GM18951 (cell line): Measurements from ENCODE around the gene RTBDN.

Source experiments
- POLR2A ChIP-seq: IDR thresholded peaks from 4 replicates; pipeline ENCODE4 v1.6.1; 2011; ENCODE audit warnings: mild to moderate bottlenecking; ENCODE audit not compliant: insufficient read length, insufficient read depth; ENCODE audit errors: extremely low read depth
- in situ Hi-C: fragments of 300-500 bp; cut with MboI; formaldehyde crosslinking; loops from one replicate; pipeline ENCODE4 v1.12.0; 2022; ENCODE audit warnings: low sequenced_read_pairs, mixed read lengths, inconsistent platforms; ENCODE audit not compliant: unreplicated experiment

Gene RTBDN

GRCh38 chr19:12797141-12797587 lies 37.2 kb downstream of the RTBDN start:
- in situ Hi-C loops, result no loop called here
- no peak for TF ChIP-seq POLR2A

- TF ChIP-seq POLR2A, result no peak
- in situ Hi-C loops, result no loop called here
Measured at GRCh38 chr19:12796146-12797071, 38.0 kb downstream of the RTBDN start.

- no peak for TF ChIP-seq POLR2A
- in situ Hi-C loops, result no loop called here
Measured at GRCh38 chr19:12794971-12795381, 39.4 kb downstream of the RTBDN start.

DNA sequence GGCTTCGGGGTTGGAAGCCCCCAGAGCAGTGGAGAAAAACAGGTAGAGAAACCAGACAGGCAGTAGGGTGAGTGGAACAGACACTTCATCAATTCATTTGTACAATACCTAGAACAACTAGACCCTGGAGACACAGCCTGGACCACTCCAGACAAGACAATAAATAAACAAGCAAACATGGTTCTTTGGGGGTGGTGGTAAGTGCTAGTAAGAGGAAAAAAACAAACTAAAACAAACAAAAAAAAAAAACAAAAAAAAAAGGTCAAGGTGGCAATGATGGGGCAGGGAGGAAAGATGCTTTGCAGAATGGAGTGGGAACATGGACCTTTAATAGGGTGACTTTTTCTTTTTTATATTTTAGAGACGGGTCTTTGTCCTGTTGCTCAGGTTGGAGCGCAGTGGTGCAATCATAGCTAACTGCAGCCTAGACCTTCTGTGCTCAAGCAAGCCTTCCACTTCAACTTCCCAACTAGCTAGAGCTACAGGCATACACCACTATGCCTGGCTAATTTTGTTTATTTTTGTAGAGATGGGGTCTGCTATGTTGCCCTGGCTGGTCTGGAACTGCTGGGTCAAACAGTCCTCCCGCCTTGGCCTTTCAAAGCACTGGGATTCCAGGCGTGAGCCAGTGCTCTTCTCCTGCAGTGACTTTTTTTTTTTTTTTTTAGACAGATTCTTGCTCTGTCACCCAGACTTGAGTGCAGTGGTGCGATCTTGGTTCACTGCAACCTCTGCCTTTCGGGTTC lies 40.0 kb downstream of the RTBDN start:
- in situ Hi-C loops, result no loop called here
- TF ChIP-seq POLR2A, result no peak

- in situ Hi-C loops, result no loop called here
- TF ChIP-seq POLR2A, result peak; percentile 64
Measured at GRCh38 chr19:12793290-12794195, 40.8 kb downstream of the RTBDN start.

DNA sequence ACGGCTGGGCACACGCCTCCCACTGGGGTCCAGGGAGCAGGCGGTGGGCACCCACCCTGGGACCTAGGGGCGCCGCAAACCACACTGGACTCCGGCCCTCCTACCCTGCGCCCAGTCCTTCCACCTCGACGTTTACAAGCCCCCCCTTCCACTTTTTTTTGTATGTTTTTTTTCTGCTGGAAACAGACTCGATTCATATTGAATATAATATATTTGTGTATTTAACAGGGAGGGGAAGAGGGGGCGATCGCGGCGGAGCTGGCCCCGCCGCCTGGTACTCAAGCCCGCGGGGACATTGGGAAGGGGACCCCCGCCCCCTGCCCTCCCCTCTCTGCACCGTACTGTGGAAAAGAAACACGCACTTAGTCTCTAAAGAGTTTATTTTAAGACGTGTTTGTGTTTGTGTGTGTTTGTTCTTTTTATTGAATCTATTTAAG lies 41.5 kb downstream of the RTBDN start:
- in situ Hi-C loops, result no loop called here
- TF ChIP-seq POLR2A, result no peak

DNA sequence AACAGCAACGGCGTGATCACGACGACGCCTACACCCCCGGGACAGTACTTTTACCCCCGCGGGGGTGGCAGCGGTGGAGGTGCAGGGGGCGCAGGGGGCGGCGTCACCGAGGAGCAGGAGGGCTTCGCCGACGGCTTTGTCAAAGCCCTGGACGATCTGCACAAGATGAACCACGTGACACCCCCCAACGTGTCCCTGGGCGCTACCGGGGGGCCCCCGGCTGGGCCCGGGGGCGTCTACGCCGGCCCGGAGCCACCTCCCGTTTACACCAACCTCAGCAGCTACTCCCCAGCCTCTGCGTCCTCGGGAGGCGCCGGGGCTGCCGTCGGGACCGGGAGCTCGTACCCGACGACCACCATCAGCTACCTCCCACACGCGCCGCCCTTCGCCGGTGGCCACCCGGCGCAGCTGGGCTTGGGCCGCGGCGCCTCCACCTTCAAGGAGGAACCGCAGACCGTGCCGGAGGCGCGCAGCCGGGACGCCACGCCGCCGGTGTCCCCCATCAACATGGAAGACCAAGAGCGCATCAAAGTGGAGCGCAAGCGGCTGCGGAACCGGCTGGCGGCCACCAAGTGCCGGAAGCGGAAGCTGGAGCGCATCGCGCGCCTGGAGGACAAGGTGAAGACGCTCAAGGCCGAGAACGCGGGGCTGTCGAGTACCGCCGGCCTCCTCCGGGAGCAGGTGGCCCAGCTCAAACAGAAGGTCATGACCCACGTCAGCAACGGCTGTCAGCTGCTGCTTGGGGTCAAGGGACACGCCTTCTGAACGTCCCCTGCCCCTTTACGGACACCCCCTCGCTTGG lies 42.1 kb downstream of the RTBDN start:
- TF ChIP-seq POLR2A, result peak; percentile 64
- in situ Hi-C loops, result no loop called here

GRCh38 chr19:12791345-12792050 lies 42.9 kb downstream of the RTBDN start, which contains the start of gene JUNB:
TSS of gene JUNB (plus strand) at chr19:12791486. CDS start at chr19:12791772, 286 bp downstream.
- in situ Hi-C loops, result no loop called here
- TF ChIP-seq POLR2A, result peak; percentile 100

- no peak for TF ChIP-seq POLR2A
- in situ Hi-C loops, result no loop called here
Measured at GRCh38 chr19:12790628-12791344, 43.6 kb downstream of the RTBDN start.

- no peak for TF ChIP-seq POLR2A
- in situ Hi-C loops, result no loop called here
Measured at GRCh38 chr19:12789904-12790619, 44.3 kb downstream of the RTBDN start.
